Stimulated activated CD4-positive, alpha-beta T cell treated with anti-CD3 and anti-CD28 coated beads, Interleukin-15, amount 100 ng/mL, for 48 hours (primary cell): Measurements from ENCODE around the gene XDH.

ENCODE experiments used
- DNase-seq, 2 donors: peaks; one replicate each; pipeline ENCODE4 v3.0.0-alpha.2; 2020; ENCODE audit warnings: low read depth in 2 of 2

XDH gene

DNA sequence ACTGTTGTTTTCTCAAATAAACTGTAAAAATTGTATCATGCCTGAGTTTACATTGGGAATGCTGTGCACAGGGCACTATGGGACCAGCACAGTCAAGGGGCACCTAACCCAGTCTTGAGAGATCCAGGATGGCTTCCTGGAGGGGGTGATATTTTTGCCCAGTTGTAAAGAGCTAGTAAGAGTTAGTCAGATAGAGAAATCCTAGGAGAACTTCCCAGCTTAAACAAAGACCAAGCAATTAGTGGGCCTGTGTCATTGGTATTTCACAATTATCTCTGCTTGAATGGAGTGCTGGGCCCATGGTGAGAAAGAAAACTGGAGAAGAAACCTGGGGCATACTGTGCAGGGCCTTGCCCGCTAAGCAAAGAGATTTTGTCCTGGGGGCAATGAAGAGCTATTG is 12.2 kb downstream of the XDH start:
- no peak for DNase-seq

DNA sequence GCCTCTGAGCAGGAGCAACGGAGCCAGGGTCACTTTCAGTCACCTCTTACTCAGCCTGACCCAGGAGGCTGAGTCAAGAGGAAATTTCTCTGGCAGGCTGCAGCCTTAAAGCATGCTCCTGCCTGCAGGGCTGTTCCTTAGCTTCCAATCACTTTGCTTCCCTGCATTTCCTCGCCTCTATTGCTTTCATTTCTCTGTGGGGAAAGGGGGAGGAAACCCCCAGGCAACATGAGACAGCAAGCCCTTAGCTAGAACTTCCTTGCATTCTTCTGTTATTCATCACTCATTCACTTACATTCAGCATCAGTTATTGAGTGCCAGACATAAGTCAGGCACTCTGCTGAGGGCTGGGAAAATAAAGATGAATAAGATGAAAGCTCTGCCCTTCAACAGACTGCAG is 13.0 kb downstream of the XDH start:
- DNase-seq = no peak

DNA sequence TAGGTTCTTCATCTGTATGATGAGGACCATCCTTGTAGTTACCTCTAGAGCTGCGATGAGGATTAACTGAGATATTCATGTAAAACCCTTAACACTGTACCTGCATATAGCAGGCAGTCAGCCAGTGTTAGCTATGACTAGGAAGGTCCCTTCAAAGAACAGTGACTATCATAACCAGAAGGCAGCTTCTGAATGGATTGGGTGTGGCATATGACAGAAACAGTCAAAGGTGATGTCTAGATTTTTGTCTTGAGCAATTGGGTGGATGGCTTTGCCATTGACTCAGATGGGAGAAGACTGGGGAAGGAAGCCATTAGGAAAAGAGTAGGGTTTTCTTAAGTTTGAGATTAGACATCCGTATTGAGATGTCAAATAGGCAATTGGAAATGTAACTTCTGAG is 15.7 kb downstream of the XDH start:
- no peak for DNase-seq

DNA sequence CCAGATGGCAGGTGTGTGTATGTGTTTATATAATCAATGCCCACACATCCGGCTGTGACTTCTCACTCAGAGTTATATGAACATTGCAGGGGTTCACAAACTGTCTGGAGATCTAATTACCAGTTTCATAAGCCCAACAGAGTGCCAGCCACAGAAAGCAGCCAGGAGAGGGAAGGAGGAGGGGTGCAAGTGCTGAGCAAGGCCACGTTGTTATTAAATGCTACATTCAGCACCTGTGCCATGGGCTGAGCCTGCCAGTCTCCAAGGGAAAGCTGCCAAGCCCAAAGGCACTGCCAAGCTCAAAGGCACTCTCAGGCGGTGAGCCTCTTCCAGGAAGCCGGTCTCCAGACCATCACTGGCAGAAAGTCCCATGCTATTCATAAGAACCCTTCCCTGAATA is 17.4 kb downstream of the XDH start:
- no peak for DNase-seq

DNA sequence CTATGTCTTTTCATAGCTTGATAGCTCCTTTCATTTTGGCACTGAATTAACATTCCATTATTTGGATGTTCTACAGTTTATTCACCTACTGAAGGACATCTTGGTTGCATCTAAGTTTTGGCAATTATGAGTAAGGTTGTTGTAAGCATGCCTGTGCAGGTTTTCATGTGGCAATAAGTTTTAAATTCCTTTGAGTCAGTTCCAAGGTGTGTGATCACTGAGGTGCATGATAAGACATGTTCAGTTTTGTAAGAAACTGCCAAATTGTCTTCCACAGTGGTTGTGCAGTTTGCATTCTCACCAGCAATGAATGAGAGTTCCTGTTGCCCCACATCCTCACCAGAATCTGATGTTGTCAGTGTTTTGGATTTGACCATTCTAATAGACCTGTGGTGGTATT is 24.2 kb downstream of the XDH start:
- DNase-seq = no peak

DNA sequence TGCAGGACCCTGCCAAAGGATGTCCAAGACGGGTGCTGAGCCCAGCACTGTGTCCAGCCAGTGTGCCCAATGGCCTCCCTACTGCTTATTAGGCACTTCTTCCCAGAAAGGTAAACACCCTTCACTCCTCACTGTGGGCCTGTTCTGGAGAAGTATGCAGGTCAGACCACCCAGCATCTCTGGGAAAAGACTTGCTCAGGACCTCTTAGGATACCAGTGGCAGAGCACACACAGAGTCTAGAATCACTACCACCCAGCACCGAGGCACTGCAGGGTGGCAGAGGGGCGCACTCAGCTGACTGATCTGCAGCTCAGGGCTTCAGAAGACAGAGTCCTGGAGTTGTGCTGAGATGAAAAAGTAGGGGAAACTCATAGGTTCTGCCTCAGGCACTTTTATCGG is 25.8 kb downstream of the XDH start:
- no peak for DNase-seq

DNA sequence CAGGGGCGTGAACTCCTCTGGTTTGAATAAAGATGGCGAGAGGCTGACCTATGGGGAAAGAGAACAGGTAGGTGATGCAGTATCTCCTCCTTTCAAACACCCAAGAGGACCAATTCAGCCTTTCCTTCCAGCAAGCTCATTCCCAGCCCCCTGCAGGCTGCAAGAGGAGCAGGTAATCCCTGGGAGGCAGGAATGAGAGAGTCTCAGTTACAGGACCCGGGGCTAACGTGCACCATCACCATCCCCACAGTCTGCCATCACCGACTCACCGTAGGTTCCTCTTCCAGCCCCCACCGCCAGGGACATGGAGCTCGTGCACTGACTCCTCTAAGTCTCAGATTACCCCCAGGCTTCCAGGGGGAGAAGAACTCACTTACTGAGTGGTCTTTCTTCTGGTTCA is 26.7 kb downstream of the XDH start:
- no peak for DNase-seq

DNA sequence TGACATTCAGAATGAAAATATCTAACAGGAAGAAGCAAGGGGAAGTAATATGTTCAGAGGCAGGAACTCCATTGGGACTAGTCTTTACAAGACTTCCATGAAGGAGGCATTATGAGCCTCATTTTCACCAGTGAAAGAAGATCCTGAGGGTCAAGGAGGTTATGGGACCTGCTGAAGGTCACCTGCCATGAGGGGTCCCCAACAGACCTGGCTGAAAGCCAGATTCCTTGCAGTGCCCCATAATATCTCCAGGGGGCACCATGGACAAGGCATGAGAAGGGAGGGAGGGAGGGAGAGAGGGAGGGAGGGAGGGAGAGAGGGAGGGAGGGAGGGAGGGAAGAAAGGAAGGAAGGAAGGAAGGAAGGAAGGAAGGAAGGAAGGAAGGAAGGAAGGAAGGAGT is 27.9 kb downstream of the XDH start:
- no peak for DNase-seq

DNA sequence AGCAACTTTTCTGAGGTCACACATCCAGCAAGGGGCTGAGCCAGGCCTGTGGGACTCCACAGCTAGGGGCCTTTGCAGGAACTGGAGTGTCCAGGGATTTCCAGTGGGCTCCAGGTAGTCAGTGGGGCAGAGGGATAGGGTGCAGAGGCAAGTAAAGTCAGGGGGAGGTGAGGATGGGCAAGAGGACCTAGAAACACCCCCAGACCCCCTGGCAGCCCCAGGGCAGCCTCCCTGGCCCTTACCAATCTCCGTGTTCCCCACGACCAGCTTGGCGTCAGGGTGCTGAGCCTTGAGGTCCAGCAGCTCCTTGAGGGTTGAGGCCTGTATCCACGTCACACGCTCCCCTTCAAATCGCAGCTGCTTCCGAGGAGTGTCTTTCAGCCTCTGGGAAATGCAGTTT is 28.4 kb downstream of the XDH start:
- no peak for DNase-seq

DNA sequence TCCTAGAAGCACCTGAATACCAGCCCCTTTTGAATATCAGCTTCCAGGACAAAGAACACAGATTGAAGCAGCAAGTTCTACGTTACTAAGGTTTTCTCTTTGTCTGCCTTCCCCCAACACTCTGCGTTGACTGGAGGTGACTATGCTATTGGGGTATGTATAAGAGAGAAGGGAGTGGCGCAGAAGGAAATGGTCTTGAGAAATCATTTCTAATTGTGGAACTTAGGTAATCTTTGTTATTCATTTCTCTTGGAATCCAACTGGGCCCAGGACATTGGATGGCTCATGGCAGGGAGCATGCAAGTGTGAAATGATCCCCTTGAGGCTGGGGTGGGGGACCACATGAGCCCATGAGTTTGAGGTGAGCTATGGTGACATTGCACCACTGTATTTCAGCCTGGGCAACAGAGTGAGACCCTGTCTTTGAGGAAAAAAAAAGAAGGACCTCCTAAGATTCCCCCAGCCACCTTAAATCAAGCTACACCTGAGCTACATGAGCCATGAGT is 29.7 kb downstream of the XDH start:
- DNase-seq = no peak

DNA sequence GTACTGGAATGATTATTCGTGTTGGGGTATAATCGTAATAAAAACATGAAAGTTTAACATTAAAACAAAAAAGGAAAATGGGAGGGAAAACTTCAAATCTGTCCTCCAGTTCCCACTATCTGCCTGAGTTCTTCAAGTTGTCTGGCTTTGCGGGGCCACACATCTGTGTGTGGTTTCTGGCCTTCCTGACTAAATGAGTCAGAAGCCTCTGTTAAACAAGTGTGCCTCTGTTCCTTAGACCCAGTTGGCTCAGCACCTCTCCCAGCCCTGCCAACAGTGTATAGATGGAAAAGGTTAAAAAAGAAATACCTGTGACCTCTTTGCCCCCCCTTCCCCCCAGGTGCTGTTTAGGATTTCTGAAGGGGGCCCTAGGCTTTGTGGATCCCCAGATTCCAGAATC is 30.2 kb downstream of the XDH start:
- DNase-seq = no peak

DNA sequence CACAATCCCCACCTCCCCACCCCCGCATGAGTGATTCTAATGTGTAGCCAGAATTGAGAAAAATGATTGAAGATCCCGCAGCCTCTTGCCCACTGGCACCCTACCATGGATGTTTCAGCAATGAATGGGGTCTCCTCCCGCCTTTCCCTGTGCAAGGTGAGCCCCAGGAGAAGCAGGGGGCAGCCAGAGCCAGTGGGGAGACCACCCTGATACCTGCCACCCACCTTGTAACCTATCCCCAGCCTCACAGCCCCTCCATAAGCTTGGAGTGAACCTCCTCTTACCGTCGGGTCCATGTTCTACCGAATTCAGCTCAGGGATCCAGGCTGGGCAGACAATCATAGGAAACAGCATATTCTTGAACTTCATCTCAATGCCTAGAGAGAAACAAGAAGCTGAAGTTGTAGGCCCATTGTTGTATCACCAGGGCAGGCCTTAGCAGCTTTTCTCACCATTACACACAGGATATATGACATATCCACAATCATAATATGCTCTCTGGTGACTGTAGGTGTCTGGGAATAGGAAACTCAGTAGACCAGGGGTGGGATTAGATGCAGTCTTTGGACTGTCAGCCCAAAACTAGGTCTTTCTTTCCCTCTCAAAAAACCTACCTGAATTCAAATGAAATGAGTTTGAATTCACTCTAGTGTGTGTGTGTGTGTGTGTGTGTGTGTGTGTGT is 30.9 kb downstream of the XDH start:
- DNase-seq = no peak

DNA sequence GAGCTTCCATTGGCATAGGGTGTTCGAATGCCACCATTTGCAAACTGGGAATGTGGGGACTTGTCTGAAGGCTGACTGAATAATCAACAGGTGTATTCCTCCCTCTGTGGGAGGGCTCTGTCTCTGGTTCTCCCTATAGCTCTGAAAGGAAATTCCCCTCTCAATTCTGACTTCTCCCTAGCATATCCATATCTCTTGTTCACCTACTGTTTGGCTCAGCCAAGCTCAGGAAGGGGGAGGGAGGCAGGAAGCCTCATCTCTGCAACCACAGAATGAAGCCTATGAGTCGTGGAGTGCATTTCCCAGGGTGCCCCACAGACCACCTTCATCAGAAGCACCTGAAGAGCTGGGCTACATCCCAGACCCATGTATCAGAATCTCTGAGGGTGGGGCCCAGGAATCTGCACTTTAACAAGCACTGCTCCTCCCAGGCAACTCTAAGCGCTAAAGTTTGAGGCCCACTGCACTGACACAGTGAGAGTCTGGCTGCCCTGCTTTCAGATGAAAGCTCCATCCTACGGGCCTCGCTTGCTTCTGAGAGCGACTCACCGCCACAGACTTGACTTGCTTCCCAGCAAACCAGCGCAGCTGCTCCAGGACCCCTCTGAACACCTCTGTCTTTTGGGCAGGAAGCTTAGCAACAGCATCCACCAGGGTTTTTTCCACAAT is 32.0 kb downstream of the XDH start:
- DNase-seq = no peak

DNA sequence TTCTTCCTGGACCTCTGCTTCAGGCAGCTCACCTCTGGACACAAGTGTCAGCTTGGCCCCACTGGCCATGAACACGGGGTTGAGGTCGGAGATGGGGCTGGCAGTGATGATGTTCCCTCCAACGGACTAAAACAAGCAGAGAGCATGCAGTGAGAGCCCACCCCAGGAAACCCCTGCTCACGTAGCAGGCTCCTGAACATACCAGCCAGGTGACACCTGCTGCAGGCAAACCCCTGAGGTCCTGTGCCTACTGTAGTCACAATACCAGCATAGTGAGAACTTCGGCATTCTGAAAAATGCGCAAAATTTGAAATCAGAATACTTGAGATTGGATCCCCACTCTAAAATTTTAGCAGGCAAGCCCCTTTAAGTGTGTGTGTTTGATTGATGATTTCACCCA is 32.9 kb downstream of the XDH start:
- no peak for DNase-seq

DNA sequence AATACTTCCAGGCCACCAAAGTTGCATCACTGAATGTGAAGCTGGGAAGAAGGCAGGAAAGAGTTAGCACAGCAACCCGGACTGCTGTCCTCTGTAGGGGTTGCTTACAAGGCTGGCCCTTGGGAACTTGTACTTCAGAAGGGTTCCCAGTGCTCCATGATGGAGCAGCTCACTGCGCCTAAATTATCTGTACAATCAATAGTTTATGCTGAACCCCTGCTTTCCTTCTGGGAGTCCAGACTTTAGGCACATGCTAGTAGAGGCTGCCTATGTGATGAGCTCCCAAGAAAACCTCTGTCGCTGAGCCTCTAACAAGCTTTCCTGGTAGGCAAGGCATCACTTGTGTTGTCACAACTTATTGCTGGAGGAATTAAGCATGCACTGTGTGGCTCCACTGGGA is 34.3 kb downstream of the XDH start:
- no peak for DNase-seq

DNA sequence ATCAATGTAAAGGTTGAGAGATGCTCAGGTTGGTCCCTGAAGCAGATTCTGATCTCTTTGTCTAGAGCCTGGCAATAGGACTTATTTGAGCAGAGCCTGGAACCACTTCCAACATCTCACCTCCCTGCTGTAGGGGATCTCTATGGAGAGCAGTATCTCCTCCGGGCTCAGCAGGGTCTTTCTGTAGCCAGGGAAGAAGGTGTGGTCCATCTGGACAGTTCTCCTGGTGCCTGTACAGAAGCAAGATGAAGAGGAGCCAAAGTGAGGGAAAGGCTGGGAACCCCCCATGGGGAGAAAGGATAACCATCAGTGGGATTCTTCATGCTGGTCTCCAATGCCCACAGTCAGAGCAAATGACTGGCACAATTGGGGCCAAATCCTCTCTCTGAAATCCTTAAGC is 34.8 kb downstream of the XDH start:
- DNase-seq = no peak

DNA sequence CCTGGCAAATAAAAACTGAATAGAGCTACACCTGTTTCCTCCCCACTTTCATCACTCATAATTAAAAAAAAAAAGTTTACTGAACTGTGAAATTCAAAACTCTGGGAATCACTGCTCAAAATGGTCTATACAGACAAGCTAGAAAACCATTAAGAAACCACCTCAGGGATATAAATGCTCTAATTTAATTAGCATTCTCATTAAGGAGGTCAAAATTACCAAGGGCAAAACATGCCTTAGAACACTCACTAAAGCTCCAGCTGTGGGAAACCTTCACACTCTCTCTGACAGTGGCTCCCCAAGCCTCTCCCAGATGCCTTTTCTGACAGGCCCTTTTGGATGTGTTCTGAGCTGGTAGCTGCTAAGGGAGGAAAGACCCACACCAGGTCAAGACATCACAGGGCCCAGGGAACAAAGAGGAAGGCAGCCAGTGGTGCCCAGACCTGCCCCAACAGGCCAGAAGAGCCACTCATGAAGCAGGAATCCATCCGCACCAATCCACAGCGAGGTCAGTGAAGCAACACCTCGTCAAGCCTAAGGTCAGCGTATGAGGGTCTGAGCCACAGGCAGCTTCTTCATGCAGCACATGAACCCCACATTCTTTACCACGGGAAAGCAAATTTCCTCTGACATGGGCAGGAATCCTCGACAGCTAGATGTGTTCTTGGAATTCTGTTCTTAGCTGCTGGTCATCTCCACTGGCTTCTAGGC is 35.6 kb downstream of the XDH start:
- DNase-seq = no peak

DNA sequence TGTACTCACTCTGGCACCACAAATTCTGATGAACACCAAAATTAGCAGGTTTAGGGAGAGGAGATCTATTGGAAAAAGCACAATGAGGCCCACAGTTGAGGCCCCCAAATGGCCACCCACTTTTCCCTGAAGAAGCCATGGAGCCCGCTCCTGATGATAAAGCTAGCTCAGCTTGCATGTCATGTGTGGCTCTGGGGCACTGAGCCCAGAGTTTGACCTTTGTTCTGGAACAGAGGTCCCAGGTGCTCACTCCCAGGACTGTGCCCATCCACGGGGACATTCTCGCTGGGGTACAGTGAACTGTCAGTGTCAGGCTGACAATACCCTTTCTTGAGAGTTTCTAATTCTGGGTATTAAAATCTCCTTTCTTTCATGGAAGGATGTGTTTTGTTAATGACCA is 36.2 kb downstream of the XDH start:
- no peak for DNase-seq

DNA sequence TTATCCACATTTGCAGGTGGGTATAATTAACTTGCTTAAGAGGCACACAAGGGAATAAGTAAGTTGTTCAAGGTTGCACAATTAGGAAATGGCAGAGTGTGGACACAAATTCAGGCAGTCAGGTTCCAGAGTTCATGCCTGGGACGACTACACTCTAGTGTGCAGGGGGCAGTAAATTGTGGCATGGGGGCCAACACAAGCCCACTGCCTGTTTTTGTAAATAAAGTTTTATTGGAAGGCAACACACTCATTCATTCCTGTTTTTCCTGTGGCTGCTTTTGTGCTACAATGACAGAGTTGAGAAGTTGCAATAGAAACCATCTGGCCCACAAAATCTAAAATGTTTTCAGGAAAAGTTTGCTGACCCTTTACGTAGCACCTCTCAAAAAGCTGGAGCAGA is 41.4 kb downstream of the XDH start:
- no peak for DNase-seq

DNA sequence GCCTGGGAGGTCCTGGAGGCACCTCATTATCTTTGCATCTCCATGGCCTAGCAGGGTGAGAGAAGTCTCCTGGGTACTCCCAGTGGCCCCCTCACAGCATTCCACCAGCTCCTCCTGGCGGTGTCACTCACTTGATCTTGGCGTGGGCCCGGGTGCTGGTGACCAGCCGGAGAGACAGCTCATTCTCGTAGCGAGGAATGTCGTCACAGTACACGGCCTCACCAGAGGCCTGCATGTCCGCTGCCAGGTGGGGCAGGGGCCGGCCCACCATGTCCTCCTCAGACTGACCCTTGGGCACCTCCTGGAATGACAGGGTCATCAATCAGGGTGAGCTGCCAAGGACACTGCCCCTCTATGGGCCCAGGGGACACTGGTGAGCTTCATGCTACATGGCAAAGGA is 42.4 kb downstream of the XDH start:
- no peak for DNase-seq

DNA sequence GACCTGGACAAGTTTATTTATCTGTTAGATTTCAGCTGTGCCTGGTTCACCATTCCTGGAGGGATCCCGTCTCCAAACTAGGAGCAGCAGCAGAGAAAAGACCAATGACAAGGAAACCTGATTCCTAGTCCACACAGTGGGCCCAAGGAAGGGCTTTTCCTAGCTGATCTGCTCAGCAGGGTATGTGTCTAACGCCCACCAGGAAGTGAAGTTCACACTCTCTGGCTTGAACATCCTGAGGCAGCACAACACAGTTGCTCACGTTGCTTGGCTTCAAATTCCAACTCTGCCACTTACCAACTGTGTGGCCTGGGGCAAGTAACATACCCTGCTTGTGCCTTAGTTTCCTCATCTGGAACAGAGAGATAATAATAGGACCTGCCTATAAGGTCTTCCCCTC is 42.9 kb downstream of the XDH start:
- DNase-seq = no peak

DNA sequence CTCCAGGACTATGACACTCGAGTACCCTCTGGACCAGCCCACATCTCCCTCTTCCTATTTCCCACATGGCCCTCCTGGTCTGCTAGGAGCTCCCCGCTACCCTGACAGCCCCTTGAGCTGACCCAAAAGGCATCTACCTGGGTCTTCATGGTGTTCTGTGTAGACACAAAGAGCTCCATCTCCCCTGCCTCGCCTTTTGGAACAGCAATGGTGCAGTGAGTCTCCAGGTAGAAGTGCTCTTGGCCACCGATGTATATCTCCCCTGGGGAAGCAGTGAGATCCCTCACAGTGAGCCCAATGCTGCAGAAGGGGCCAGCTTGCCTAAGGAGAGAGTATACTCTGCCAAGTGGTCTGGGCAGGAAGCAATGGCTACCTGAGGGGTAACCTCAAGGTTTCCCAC is 47.8 kb downstream of the XDH start:
- DNase-seq = no peak

DNA sequence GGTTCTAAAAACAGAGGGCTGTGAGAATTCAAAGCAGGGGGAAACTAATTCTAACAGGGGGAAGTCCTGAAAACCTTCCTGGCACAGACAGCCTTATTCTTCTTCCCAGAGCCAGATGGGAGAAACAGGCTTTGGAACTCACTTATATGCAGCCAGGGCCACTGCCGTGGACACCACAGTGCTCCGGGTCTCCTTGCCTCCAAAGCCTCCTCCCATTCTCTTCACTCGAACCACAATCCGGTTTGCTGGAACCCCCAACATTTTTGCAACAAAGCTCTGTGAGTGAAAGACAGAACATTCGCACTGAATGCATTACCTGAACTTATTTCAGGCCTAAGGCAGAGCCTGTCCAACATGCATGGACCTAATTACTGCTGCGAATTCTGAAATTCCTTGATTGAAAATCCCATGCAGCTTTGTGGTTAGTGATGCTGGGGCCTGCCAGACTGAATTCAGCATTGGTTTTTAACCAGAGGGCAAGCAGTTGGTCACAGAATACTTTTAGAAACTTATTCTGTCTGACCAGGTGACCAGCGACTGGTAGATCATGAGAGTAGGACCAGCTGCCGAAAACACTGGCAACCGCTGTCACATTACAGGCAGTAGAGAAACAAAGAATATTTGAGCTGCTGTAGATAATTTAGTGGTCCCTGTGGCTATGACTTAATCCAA is 48.6 kb downstream of the XDH start:
- DNase-seq = no peak
